IMR-90 (cell line): Measurements from ENCODE around the gene GREB1L. TPM values are rescaled to one million over a fixed set of nuclear protein-coding genes. Genes with fewer than 3 reads are reported as not detected.

Source experiments
- ATAC-seq: fragments of 200-7000 bp; cut with Tn5 transposase; 2 replicates; pipeline ENCODE4 v1.9.1; 2020; ENCODE audit warnings: low read depth, mild to moderate bottlenecking, moderate library complexity
- BruUV-seq: library from RNA; stranded (reverse); fragments of 400-500 nt; replicated peaks from 2 replicates; lab custom pipeline; 2021; lab: Mats Ljungman, UMichigan
- CTCF ChIA-PET: fragments of 300-600 bp; formaldehyde crosslinking; extraction: SDS; loops from one replicate; lab custom pipeline; 2021; ENCODE audit warnings: antibody characterized with exemption; lab: Yijun Ruan, JAX
- POLR2A ChIA-PET: fragments of 300-600 bp; sonication (Branson Sonifier 250); formaldehyde crosslinking; loops from one replicate; lab custom pipeline; 2022; ENCODE audit warnings: antibody characterized with exemption; ENCODE audit not compliant: unreplicated experiment; lab: Charles Lee
- DNase-seq: peaks from one replicate; pipeline ENCODE4 v3.0.0; 2013
- H2AFZ ChIP-seq: replicated peaks from 2 replicates; pipeline ENCODE3; 2013; ENCODE audit warnings: low read length, mild to moderate bottlenecking; ENCODE audit not compliant: poor library complexity
- H2AK5ac ChIP-seq: 2 replicates; pipeline ENCODE4 v1.6.1; 2013; ENCODE audit warnings: low read depth, low read length, inconsistent platforms
- H2AK9ac ChIP-seq: replicated peaks from 2 replicates; pipeline ENCODE3; 2013; ENCODE audit warnings: mild to moderate bottlenecking, low read depth, low read length, moderate library complexity; ENCODE audit not compliant: poor library complexity
- H2BK120ac ChIP-seq: 2 replicates; pipeline ENCODE4 v1.6.1; 2013; ENCODE audit warnings: low read depth, low read length, inconsistent platforms
- H2BK15ac ChIP-seq: 3 replicates; pipeline ENCODE4 v1.6.1; 2013; ENCODE audit warnings: low read depth, low read length, inconsistent platforms
- H2BK20ac ChIP-seq: 2 replicates; pipeline ENCODE4 v1.6.1; 2013; ENCODE audit warnings: low read depth, mild to moderate bottlenecking, inconsistent platforms, low read length, moderate library complexity
- H2BK5ac ChIP-seq: 2 replicates; pipeline ENCODE4 v1.6.1; 2013; ENCODE audit warnings: mild to moderate bottlenecking, low read depth, low read length, inconsistent platforms; ENCODE audit not compliant: poor library complexity, severe bottlenecking
- H3K14ac ChIP-seq: replicated peaks from 2 replicates; pipeline ENCODE4 v1.6.1; 2013; ENCODE audit warnings: low read depth, low read length, inconsistent platforms
- H3K18ac ChIP-seq: 2 replicates; pipeline ENCODE4 v1.6.1; 2013; ENCODE audit warnings: low read depth, low read length, control low read depth
- H3K23ac ChIP-seq: 2 replicates; pipeline ENCODE4 v1.6.1; 2013; ENCODE audit warnings: low read depth, low read length, inconsistent platforms
- H3K27ac ChIP-seq: 2 replicates; pipeline ENCODE4 v1.5.1; 2013; ENCODE audit warnings: mild to moderate bottlenecking, control low read depth, low read length; ENCODE audit not compliant: insufficient read depth
- H3K27me3 ChIP-seq: 2 replicates; pipeline ENCODE4 v1.6.1; 2013; ENCODE audit warnings: low read length; ENCODE audit not compliant: control insufficient read depth, insufficient read depth
- H3K36me3 ChIP-seq: 2 replicates; pipeline ENCODE4 v1.6.1; 2013; ENCODE audit warnings: low read length, mixed read lengths; ENCODE audit not compliant: control insufficient read depth, insufficient read depth
- H3K4ac ChIP-seq: 2 replicates; pipeline ENCODE4 v1.6.1; 2013; ENCODE audit warnings: low read depth, low read length, inconsistent platforms
- H3K4me1 ChIP-seq: 2 replicates; pipeline ENCODE4 v1.6.1; 2013; ENCODE audit warnings: low read length, mixed read lengths; ENCODE audit not compliant: control insufficient read depth, insufficient read depth
- H3K4me2 ChIP-seq: 2 replicates; pipeline ENCODE4 v1.6.1; 2013; ENCODE audit warnings: low read depth, mild to moderate bottlenecking, control low read depth, low read length, moderate library complexity
- H3K4me3 ChIP-seq: 2 replicates; pipeline ENCODE4 v1.5.1; 2013; ENCODE audit warnings: low read depth, mild to moderate bottlenecking, control low read depth, low read length, moderate library complexity; ENCODE audit not compliant: insufficient read depth
- H3K56ac ChIP-seq: 2 replicates; pipeline ENCODE4 v1.6.1; 2013; ENCODE audit warnings: low read length, inconsistent platforms; ENCODE audit not compliant: insufficient read depth; ENCODE audit errors: extremely low read depth
- H3K79me1 ChIP-seq, 2 experiments: 2 replicates each; pipeline ENCODE4 v1.6.1; 2013; ENCODE audit warnings: low read length in 2 of 2, inconsistent platforms in 1 of 2, low read depth in 1 of 2
- H3K9ac ChIP-seq: 2 replicates; pipeline ENCODE4 v1.6.1; 2013; ENCODE audit warnings: low read depth, low read length, control low read depth
- H3K9me1 ChIP-seq: 2 replicates; pipeline ENCODE4 v1.6.1; 2013; ENCODE audit warnings: low read length, inconsistent platforms; ENCODE audit not compliant: insufficient read depth
- H3K9me3 ChIP-seq: 2 replicates; pipeline ENCODE4 v1.6.1; 2013; ENCODE audit warnings: low read length; ENCODE audit not compliant: control insufficient read depth, insufficient read depth
- H4K20me1 ChIP-seq: 2 replicates; pipeline ENCODE4 v1.6.1; 2013; ENCODE audit warnings: low read length, inconsistent platforms; ENCODE audit not compliant: insufficient read depth
- H4K5ac ChIP-seq: 2 replicates; pipeline ENCODE4 v1.6.1; 2013; ENCODE audit warnings: mild to moderate bottlenecking, low read depth, low read length, control low read depth
- H4K8ac ChIP-seq, 2 experiments: 2 replicates each; pipeline ENCODE4 v1.6.1; 2013; ENCODE audit warnings: low read depth in 2 of 2, low read length in 2 of 2, control low read depth in 1 of 2, inconsistent platforms in 1 of 2
- H4K91ac ChIP-seq: 2 replicates; pipeline ENCODE4 v1.6.1; 2013; ENCODE audit warnings: low read depth, low read length, inconsistent platforms; ENCODE audit not compliant: insufficient read depth
- CEBPB ChIP-seq: IDR thresholded peaks from 2 replicates; pipeline ENCODE4 v1.6.1; 2012; ENCODE audit warnings: low read depth, low read length, improper control_type of control experiment
- CHD1 ChIP-seq: IDR thresholded peaks from 2 replicates; pipeline ENCODE4 v1.6.1; 2012; ENCODE audit warnings: low read depth, low read length, improper control_type of control experiment
- ELK1 ChIP-seq: fragments of 150-350 bp; IDR thresholded peaks from 2 replicates; pipeline ENCODE4 v1.6.1; 2016; ENCODE audit warnings: low read depth, mild to moderate bottlenecking, low read length, moderate library complexity, borderline replicate concordance
- FOS ChIP-seq: fragments of 150-350 bp; IDR thresholded peaks from 2 replicates; pipeline ENCODE4 v1.6.1; 2016; ENCODE audit warnings: low read depth, low read length
- MXI1 ChIP-seq: IDR thresholded peaks from 2 replicates; pipeline ENCODE4 v1.6.1; 2012; ENCODE audit warnings: low read depth, mild to moderate bottlenecking, low read length, moderate library complexity, borderline replicate concordance
- WGBS, 2 experiments: methylation state at CpG; one replicate each; pipeline versions ENCODE4 v1.1.5 to v1.1.7; 2013; ENCODE audit warnings: missing lambda C conversion rate in 2 of 2; ENCODE audit not compliant: insufficient read length in 1 of 2; ENCODE audit errors: extremely low coverage in 2 of 2; 5-methylcytosine and 5-hydroxymethylcytosine counted together
- dilution Hi-C: fragments of 300-500 bp; cut with HindIII; formaldehyde crosslinking; loops from one replicate; pipeline ENCODE4 v1.14.3; 2018; ENCODE audit warnings: low sequenced_read_pairs; ENCODE audit not compliant: unreplicated experiment
- in situ Hi-C: fragments of 300-500 bp; cut with MboI; formaldehyde crosslinking; loops from 3 replicates; pipeline ENCODE4 v1.14.3; 2019; ENCODE audit warnings: low sequenced_read_pairs, inconsistent platforms, mixed read lengths
- intact Hi-C: fragments of 100-400 bp; cut with micrococcal nuclease; formaldehyde crosslinking; loops from 2 replicates; pipeline ENCODE4 v1.10.0; 2022
- polyA plus RNA-seq, 3 experiments: library from polyadenylated mRNA; depleted of rRNA; stranded (reverse); fragments of >200 nt; gene quantifications; 2 replicates each; pipeline ENCODE4 v1.2.3, GENCODE V29; 2012; ENCODE audit warnings: low replicate concordance in 1 of 3
- total RNA-seq: library from RNA; depleted of rRNA; stranded (reverse); fragments of >200 nt; gene quantifications from 2 replicates; pipeline ENCODE4 v1.2.3, GENCODE V29; 2012

The GREB1L gene
- total and polyA plus RNA-seq, 2 of the 4 experiments (the other 2 are of a cell fraction) = under 0.01 to 0.02 TPM

- Histone ChIP-seq H2BK15ac (no peak overlapping the region), H3K23ac (no peak overlapping the region), H3K36me3 (no peaks in the 10 kb centered on the region), H3K27me3 (peaks cover 3% of the 10 kb centered on the region; the same call in 1 of the 2 replicates), H3K27ac (no peak overlapping the region), H2AK9ac (no peak overlapping the region), H3K4me3 (no peak overlapping the region), H4K20me1 (no peaks in the 10 kb centered on the region), H2BK20ac (no peak overlapping the region), H3K9me1 (no peaks in the 10 kb centered on the region), H3K4me1 (no peaks in the 10 kb centered on the region), H3K18ac (no peak overlapping the region), H3K56ac (no peak overlapping the region), H4K8ac (no peak overlapping the region), H3K9ac (no peak overlapping the region), H2BK5ac (no peak overlapping the region), H3K79me1 (no peaks in the 10 kb centered on the region), H2AK5ac (no peak overlapping the region), H2AFZ (no peak overlapping the region), H3K4me2 (no peak overlapping the region), H3K4ac (no peak overlapping the region), H4K5ac (no peak overlapping the region), H2BK120ac (no peak overlapping the region), H4K91ac (no peak overlapping the region), H3K9me3 (no peaks in the 10 kb centered on the region), H3K14ac (no peak overlapping the region)
- intact Hi-C loops = no loop called here
- in situ Hi-C loops = no loop called here
- BruUV-seq = no TSS peak
- dilution Hi-C loops = no loop called here
- POLR2A ChIA-PET = no interaction called here
- CTCF ChIA-PET = no interaction called here
- no CpG with 5 or more reads among the region's 1 CpG for WGBS, 2 experiments
- ATAC-seq (no peak), DNase-seq (no peak)
- TF ChIP-seq MXI1 (no peak), CEBPB (no peak), FOS (no peak), CHD1 (no peak), ELK1 (no peak)
Measured at GRCh38 chr18:21269349-21269748, 27.3 kb downstream of the GREB1L start.
